ENCODE results near the gene KIF23.

KIF23 gene

DNA sequence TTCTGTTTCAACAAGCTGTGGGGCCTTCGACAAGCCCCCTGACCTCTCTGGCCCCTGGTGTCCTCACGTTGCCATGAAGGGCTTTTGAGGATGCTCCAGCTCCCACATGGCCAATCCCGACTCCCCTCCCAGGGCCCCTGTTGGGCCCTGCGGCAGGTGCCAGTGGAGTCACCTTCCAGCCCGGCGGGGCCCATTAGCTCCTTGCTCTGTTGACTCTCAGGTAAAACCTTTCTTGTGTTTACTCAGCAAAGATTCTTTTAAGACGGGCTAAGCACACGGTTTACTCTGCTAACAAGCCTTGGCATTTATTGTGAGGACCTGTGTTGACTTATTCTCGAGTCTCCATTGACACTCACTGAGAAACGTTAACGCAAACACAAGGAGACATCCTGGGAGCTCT lies 53.5 kb downstream of the KIF23 start:
- Histone ChIP-seq H3K27ac (ENCODE audit: poor library complexity, severe bottlenecking) (peak overlapping the region; percentile 46), H3K27me3 (ENCODE audit: insufficient read depth, poor library complexity, severe bottlenecking) (no peaks in the 10 kb centered on the region), H3K4me1 (ENCODE audit: insufficient read depth, poor library complexity, severe bottlenecking) (peaks cover 43% of the 10 kb centered on the region), H3K9me3 (ENCODE audit: severe bottlenecking) (no peaks in the 10 kb centered on the region), H3K36me3 (ENCODE audit: low read depth) (no peaks in the 10 kb centered on the region), H3K4me3 (ENCODE audit: severe bottlenecking) (no peak overlapping the region)
- TF ChIP-seq, protein P1, sequence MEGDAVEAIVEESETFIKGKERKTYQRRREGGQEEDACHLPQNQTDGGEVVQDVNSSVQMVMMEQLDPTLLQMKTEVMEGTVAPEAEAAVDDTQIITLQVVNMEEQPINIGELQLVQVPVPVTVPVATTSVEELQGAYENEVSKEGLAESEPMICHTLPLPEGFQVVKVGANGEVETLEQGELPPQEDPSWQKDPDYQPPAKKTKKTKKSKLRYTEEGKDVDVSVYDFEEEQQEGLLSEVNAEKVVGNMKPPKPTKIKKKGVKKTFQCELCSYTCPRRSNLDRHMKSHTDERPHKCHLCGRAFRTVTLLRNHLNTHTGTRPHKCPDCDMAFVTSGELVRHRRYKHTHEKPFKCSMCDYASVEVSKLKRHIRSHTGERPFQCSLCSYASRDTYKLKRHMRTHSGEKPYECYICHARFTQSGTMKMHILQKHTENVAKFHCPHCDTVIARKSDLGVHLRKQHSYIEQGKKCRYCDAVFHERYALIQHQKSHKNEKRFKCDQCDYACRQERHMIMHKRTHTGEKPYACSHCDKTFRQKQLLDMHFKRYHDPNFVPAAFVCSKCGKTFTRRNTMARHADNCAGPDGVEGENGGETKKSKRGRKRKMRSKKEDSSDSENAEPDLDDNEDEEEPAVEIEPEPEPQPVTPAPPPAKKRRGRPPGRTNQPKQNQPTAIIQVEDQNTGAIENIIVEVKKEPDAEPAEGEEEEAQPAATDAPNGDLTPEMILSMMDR (IDR thresholded peaks at IDR 0.05; ENCODE audit: poor library complexity, severe bottlenecking) = no peak
- ATAC-seq (ENCODE audit: low read depth) (no peak), DNase-seq (ENCODE audit: low spot score) (peak; percentile 63)

DNA sequence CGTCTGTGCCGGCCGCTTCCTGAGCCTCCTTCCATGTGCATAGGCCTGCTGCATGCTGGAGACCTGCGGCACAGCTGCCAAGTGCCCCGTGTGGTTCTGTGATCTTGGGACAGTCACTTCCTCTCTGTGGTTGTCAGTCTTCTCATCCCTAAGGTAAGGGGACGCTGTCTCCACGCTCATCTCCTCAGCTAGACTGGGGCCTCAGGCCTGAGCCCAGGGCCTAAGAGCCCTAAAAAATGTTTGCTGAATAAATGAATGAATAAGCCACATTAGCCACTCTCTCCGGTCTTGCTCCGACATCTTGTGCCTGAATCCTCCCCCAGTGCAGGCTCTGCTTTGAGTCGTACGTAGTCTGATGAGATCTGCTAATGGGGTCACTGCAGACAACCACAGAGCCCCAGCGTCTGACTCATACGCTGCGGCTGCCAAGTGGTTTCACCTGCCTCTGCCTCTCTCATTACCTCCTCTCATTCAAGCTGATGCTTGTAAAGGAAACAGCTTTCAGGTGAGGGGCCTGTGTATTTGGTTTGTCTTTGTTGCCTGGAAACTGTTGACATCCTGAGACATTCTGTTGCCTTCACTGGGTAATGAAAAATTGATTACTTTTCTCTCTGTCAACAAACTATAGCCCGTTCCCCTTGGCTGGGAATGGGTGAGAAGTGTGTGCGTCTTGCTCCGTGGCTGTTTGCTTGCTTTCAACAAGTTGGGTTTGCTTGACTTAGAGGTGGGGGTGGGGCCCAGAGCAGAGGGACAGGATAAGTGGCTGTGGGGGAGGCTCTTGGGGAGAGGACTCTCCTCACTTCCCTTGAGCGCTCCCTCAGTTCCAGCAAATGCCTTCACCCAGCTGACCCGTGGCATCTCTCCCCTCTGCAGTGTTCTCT lies 54.3 kb downstream of the KIF23 start:
- H3K9me3 ChIP-seq (ENCODE audit: severe bottlenecking) = no peaks in the 10 kb centered on the region
- peak; percentile 93 for DNase-seq (ENCODE audit: low spot score)
- H3K4me3 ChIP-seq (ENCODE audit: severe bottlenecking) = no peak overlapping the region
- ATAC-seq (ENCODE audit: low read depth) = peak; percentile 87
- peak overlapping the region; percentile 46 for H3K27ac ChIP-seq (ENCODE audit: poor library complexity, severe bottlenecking)
- H3K36me3 ChIP-seq (ENCODE audit: low read depth) = no peaks in the 10 kb centered on the region
- TF ChIP-seq, protein P1 (IDR thresholded peaks at IDR 0.05; ENCODE audit: poor library complexity, severe bottlenecking) = no peak
- no peaks in the 10 kb centered on the region for H3K27me3 ChIP-seq (ENCODE audit: insufficient read depth, poor library complexity, severe bottlenecking)
- H3K4me1 ChIP-seq (ENCODE audit: insufficient read depth, poor library complexity, severe bottlenecking) = peaks cover 38% of the 10 kb centered on the region

DNA sequence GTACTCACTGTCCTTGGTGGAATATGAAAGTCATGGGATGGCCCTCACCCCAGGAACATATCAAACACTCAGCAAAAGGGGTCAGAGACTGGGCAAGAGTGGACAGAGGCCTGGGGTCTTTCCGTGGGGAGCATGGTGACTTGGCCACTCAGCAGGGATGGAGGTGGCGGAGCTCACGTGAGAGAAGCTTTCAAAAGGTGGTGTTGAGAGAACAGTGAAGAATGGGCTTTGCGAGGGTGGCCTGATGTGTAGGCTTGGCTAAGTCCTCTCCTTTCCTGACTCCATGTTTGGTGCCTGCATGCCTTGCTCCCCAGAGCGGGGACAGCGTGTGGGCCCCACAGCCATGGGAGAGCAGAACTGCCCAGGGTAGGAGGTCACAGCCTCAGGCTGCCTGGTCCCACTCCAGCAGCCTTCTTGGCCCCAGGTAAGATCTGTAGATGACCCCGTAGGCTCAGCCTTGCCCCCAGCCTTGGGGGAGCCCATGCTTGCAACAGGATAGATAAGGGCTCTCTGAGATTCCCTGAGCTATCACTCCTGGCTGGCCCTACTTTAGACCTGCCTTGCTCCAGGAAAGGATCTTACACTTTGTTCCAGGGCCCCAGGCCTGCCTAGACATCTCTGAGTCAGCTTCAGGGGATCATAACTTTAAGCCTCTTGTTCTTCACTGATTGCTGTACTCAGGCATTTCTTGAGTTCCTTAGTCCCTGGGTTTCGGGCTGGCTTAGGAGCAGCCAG lies 55.5 kb downstream of the KIF23 start:
- H3K4me1 ChIP-seq (ENCODE audit: insufficient read depth, poor library complexity, severe bottlenecking) = peaks cover 42% of the 10 kb centered on the region
- peak; percentile 49 for ATAC-seq (ENCODE audit: low read depth)
- H3K36me3 ChIP-seq (ENCODE audit: low read depth) = no peaks in the 10 kb centered on the region
- H3K9me3 ChIP-seq (ENCODE audit: severe bottlenecking) = no peaks in the 10 kb centered on the region
- TF ChIP-seq, protein P1 (IDR thresholded peaks at IDR 0.05; ENCODE audit: poor library complexity, severe bottlenecking) = no peak
- no peak overlapping the region for H3K4me3 ChIP-seq (ENCODE audit: severe bottlenecking)
- DNase-seq (ENCODE audit: low spot score) = peak; percentile 61
- H3K27ac ChIP-seq (ENCODE audit: poor library complexity, severe bottlenecking) = peak overlapping the region; percentile 1
- H3K27me3 ChIP-seq (ENCODE audit: insufficient read depth, poor library complexity, severe bottlenecking) = no peaks in the 10 kb centered on the region

DNA sequence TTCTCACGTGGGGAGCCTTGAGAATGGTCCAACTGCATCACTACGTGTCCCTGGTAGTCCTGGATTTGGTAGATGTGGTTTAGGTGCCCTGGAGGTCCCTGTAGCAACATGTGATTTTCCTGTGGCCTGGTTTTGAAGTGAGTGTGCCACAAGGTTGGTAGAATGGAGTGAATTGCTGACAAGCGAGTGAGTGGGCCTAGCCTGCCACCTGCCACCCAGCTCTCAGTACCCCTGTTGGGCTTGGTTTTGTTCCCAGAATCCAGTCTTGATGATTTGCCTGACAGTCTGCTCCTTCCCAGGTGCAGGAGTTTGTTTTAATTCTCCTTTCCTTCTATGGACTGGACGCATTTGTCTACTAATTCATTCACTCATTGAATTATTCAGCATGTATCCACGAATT lies 57.9 kb downstream of the KIF23 start:
- no peak overlapping the region for H3K27ac ChIP-seq (ENCODE audit: poor library complexity, severe bottlenecking)
- TF ChIP-seq, protein P1 (IDR thresholded peaks at IDR 0.05; ENCODE audit: poor library complexity, severe bottlenecking) = no peak
- peaks cover 27% of the 10 kb centered on the region for H3K4me1 ChIP-seq (ENCODE audit: insufficient read depth, poor library complexity, severe bottlenecking)
- no peak overlapping the region for H3K4me3 ChIP-seq (ENCODE audit: severe bottlenecking)
- no peaks in the 10 kb centered on the region for H3K9me3 ChIP-seq (ENCODE audit: severe bottlenecking)
- no peaks in the 10 kb centered on the region for H3K27me3 ChIP-seq (ENCODE audit: insufficient read depth, poor library complexity, severe bottlenecking)
- H3K36me3 ChIP-seq (ENCODE audit: low read depth) = no peaks in the 10 kb centered on the region
- DNase-seq (ENCODE audit: low spot score) (no peak), ATAC-seq (ENCODE audit: low read depth) (no peak)

Data from RWPE2 (cell line).